GM12873 (cell line): ENCODE data around the gene ZSCAN16.
A peak's percentile ranks its signal among the peaks of the same experiment; 100 is the strongest.

Experiments used
- TF ChIP-seq, protein P1 (sequence below): IDR thresholded peaks from 2 replicates; pipeline ENCODE4 v1.5.1; 2012; ENCODE audit warnings: low read depth, mild to moderate bottlenecking, moderate library complexity, low read length, control low read depth; ENCODE audit not compliant: insufficient read depth; ENCODE audit errors: missing control alignments

ZSCAN16 gene

DNA sequence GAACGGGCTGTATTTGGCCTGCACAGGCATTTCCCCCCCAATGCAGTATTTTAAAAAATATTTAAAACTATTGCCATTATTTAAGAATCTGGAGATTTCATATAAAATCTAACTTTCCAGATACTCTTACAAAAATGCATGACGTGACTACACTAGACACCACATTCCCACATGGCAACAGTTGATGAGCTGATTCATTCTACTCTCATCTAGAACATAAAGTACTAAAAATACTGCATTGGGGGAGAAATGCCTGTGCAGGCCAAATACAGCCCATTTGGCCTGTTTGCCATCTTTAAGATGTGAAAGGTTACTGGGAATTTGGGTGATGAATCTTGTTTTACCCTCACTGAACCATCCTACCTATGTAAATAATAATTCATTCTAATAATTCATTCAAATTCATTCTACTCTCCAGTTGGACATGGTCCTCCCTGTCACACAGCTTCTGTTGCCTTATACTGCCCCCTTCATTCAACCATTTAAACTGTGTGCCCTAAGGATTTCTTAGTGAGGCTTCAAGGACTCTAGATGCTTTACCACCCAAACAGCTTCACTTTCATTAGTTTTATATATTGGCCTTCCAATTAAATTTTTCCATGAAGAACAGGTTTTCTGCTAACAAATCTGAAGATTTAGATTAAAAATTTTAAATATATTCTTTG is 6.9 kb upstream of the ZSCAN16 start:
- TF ChIP-seq, protein P1, sequence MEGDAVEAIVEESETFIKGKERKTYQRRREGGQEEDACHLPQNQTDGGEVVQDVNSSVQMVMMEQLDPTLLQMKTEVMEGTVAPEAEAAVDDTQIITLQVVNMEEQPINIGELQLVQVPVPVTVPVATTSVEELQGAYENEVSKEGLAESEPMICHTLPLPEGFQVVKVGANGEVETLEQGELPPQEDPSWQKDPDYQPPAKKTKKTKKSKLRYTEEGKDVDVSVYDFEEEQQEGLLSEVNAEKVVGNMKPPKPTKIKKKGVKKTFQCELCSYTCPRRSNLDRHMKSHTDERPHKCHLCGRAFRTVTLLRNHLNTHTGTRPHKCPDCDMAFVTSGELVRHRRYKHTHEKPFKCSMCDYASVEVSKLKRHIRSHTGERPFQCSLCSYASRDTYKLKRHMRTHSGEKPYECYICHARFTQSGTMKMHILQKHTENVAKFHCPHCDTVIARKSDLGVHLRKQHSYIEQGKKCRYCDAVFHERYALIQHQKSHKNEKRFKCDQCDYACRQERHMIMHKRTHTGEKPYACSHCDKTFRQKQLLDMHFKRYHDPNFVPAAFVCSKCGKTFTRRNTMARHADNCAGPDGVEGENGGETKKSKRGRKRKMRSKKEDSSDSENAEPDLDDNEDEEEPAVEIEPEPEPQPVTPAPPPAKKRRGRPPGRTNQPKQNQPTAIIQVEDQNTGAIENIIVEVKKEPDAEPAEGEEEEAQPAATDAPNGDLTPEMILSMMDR = no peak

DNA sequence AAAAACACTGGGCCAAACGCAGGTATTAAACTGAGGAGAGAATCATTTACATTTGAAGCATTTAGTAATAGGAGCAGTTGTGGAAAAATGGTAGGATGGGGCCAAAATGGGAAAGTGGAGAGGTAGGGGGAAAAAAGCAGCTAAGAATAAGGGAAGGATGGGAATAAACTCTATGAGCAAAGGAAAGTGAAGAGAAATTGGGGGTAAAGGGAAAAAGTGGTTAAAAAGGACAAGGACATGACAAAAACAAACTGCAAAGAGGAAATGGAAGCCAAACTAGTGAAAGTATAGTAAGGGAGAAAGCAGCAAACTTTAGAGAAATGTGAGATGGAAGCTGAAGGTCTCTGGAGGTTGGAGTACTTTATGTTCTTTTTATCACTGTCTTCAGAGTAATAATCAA is 6.2 kb upstream of the ZSCAN16 start:
- TF ChIP-seq, protein P1 = no peak

DNA sequence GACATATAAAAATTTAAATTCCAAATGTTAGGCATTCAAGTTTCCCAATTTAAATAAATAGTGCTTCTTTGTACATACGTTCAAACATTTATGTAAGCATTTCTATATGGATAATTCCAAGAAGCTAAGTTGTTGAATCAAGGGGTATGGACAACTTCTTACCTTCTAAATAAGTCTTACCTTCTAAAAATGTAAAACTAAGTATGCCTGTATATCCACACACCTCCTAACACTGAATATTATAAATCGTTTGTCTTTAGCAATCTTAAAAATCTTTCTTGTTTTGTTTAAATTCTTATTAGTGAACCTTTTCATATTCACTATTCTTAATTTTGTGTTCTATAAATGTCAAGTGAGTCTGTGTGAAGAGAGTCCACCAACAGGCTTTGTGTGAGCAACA is 2.5 kb upstream of the ZSCAN16 start:
- TF ChIP-seq, protein P1 = no peak

DNA sequence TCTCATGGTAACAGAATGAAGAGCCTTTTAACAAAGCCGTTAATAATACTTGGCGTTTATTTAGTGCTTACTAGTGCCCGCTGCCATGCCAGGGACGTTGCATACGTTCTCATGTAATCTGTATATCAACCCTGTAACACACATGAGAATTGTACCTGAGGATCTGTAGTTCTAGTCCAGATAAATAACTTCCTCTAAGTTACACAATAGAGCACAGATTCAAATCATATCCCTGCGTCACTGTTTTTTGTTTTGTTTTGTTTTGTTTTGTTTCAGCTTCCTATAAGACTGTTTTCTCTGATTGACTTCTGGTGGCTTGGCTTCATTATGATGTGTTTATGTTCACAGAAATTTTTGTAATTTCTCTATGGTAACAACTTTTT is 553 bp downstream of the ZSCAN16 start:
- TF ChIP-seq, protein P1 = no peak

DNA sequence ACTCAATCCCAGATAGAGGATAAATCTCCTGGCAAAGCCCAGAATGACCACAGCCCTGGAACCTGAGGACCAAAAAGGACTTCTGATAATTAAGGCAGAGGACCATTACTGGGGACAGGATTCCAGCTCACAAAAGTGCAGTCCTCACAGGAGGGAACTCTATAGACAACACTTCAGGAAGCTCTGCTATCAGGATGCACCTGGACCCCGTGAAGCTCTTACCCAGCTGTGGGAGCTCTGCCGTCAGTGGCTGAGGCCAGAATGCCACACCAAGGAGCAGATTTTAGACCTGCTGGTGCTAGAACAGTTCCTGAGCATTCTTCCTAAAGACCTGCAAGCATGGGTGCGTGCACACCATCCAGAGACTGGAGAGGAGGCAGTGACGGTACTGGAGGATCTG is 992 bp downstream of the ZSCAN16 start:
- TF ChIP-seq, protein P1 = no peak

DNA sequence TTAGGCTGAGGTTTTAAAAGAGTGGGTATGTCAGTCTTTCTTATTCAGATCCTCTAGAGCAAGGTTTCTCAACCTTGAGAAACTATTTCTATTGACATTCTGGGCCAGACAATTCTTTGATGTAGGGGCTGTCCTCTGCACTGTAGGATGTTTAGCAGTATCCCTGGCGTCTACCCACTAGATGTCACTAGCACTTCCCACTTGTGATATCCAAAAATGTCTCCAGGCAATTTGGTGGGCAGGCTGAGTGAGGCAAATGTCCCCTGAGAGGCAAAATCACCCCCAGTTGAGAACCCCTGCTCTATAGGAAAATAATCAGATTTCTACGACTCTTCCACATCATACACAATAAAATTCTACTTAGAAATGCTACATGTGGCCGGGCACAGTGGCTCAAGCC is 9.6 kb downstream of the ZSCAN16 start:
- TF ChIP-seq, protein P1 = peak; percentile 56

DNA sequence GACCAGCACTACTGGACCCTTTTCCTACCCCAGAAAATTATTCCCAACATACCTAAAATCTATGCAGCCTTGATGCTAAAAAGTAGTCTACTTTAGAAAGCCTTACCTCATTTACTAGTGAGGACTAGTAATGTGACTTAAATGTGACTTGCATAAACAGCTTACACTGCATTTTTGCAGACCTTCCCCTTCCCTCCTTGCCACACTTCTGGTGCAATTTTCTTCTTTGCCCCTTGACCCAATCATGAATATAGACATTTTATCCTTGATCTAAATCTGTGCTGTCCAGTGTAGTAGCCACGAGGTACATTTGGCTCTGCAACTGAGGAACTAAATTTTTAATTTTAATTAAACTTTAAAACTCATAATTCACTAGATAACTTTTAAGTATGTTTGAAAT is 10.3 kb downstream of the ZSCAN16 start:
- TF ChIP-seq, protein P1 = no peak

DNA sequence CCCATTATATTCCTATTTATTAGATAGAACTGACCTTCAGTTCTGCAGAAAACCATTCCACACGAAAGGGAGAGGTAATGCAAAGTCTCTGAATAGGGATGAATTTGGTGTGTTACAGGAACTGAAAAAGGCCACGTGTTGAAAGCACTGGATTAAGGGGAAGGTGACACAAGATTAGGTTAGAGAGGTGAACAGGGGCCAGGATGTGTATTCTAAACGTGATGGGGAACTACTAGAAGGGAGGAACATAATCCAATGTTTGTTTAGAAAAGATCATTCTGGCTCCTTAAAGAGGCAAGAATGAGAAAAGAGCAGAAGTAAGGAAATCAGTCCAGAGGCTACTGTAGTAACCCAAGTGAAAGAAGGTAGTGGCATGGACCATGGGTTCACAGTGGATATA is 11.0 kb downstream of the ZSCAN16 start:
- TF ChIP-seq, protein P1 = no peak
